Activated naive CD4-positive, alpha-beta T cell treated with anti-CD3 and anti-CD28 coated beads for 36 hours (primary cell): Measurements from ENCODE around the gene AMPD3. TPM values are rescaled to one million over a fixed set of nuclear protein-coding genes. Genes with fewer than 3 reads are reported as not detected.
A peak's percentile ranks its signal among the peaks of the same experiment; 100 is the strongest.

ENCODE experiments used
- CTCF ChIA-PET: fragments of 350-600 bp; sonication (Branson Sonifier 250); formaldehyde crosslinking; loops from one replicate; lab custom pipeline; 2021; ENCODE audit warnings: antibody characterized with exemption; lab: Charles Lee
- DNase-seq: peaks from one replicate; pipeline ENCODE4 v3.0.0-alpha.2; 2020
- H3K27ac Mint-ChIP-seq: one replicate; pipeline ENCODE4 v1.8.0; 2021; ENCODE audit warnings: mild to moderate bottlenecking, mixed read lengths
- H3K27me3 Mint-ChIP-seq: one replicate; pipeline ENCODE4 v1.8.0; 2021; ENCODE audit warnings: low read depth, mixed read lengths
- H3K36me3 Mint-ChIP-seq: one replicate; pipeline ENCODE4 v1.8.0; 2021; ENCODE audit warnings: low read depth, mixed read lengths
- H3K4me1 Mint-ChIP-seq: one replicate; pipeline ENCODE4 v1.8.0; 2021; ENCODE audit warnings: low read depth, mixed read lengths
- H3K4me3 Mint-ChIP-seq: one replicate; pipeline ENCODE4 v1.8.0; 2021; ENCODE audit warnings: mild to moderate bottlenecking, moderate library complexity, mixed read lengths
- H3K9me3 Mint-ChIP-seq: one replicate; pipeline ENCODE4 v1.8.0; 2021; ENCODE audit warnings: mixed read lengths
- intact Hi-C: fragments of 100-400 bp; cut with micrococcal nuclease; formaldehyde crosslinking; loops from one replicate; pipeline ENCODE4 v1.15.1; 2023
- total RNA-seq, 2 experiments: library from RNA; stranded (reverse); gene quantifications; one replicate each; pipeline ENCODE4 v1.2.3, GENCODE V29; 2021

The AMPD3 gene
- total RNA-seq, 2 experiments from 2014 or later = 11.5 to 13.0 TPM

DNA sequence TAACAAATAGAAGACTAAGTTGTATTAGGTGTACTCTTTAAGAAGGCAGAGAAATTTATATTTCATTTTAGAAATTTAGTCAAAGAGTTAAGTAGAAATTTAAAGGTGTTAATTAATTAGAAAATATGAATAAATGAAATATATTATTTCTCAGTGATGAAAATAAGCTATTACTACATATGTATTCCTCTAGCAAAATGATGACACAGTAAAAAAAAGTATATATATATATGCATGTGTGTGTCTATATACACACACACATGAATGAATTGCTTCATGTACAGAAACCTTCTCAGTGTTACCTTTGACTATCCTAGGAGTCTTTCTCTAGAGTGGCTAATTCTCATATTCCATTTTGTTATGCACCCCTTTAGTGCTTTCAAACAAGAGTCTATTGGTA, 78.3 kb downstream of the AMPD3 start:
- DNase-seq = no peak
- no peaks in the 10 kb centered on the region for H3K9me3 Mint-ChIP-seq
- peaks cover 4% of the 10 kb centered on the region for H3K4me1 Mint-ChIP-seq
- intact Hi-C loops = no loop called here
- CTCF ChIA-PET = no interaction called here
- H3K27me3 Mint-ChIP-seq = no peaks in the 10 kb centered on the region
- no peak overlapping the region for H3K27ac Mint-ChIP-seq
- H3K4me3 Mint-ChIP-seq = no peak overlapping the region
- H3K36me3 Mint-ChIP-seq = peaks cover 11% of the 10 kb centered on the region

DNA sequence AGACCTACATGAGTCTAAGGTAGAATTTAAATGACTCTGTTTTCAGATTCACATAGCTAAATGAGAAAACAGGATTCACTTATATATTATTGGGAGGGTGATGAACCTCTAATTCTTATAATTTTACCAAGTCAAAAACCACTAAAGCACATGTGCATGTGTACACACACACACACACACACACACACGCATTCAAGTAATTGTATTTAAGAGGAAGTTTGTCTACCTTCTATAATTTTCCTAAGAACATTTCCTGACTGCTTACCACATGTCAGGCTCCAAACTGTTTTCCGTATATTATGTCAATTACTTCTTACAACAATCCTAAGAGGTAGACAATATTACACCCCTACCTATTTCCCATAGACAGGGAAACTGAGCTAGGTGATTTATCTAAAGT, 79.3 kb downstream of the AMPD3 start:
- CTCF ChIA-PET = interaction anchor here (0.6 to 1.0 kb wide), 4 partner anchors 66 to 1536 kb away, joined by 3 read pairs; no protein-coding TSS in a partner anchor
- H3K27me3 Mint-ChIP-seq = no peaks in the 10 kb centered on the region
- intact Hi-C loops = no loop called here
- H3K9me3 Mint-ChIP-seq = no peaks in the 10 kb centered on the region
- no peak overlapping the region for H3K27ac Mint-ChIP-seq
- H3K4me1 Mint-ChIP-seq = peaks cover 8% of the 10 kb centered on the region
- no peak overlapping the region for H3K4me3 Mint-ChIP-seq
- no peak for DNase-seq
- peaks cover 6% of the 10 kb centered on the region for H3K36me3 Mint-ChIP-seq

DNA sequence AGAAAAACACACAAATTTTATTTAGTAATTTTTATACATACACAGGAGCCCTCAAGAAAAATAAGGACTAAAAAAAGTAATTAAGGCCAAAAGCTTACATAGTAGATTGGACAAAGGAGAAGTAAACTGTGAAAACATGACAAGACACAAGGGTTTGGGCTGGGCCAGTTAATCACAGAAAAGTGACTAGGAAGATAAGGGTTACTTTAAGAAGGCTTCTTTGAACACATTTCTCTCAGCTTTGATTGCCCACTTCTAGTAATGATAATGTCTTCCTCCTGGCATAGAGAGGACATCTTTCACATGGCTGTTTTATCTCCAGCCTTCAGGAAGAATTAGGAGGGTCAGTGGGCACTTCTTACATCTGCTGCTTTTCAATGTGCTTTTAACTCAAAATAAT, 82.5 kb downstream of the AMPD3 start:
- CTCF ChIA-PET = interaction anchor here (1.0 kb wide), 1 partner anchor 124 kb away, joined by 3 read pairs; no protein-coding TSS in a partner anchor
- peaks cover 23% of the 10 kb centered on the region for H3K4me1 Mint-ChIP-seq
- H3K27ac Mint-ChIP-seq = no peak overlapping the region
- no peak for DNase-seq
- no peak overlapping the region for H3K4me3 Mint-ChIP-seq
- H3K9me3 Mint-ChIP-seq = no peaks in the 10 kb centered on the region
- H3K36me3 Mint-ChIP-seq = peaks cover 5% of the 10 kb centered on the region
- intact Hi-C loops = loop anchor here (5.0 kb wide), 1 partner anchor 1075 kb away; the partner anchor contains the start of gene ZNF143
- H3K27me3 Mint-ChIP-seq = no peaks in the 10 kb centered on the region

DNA sequence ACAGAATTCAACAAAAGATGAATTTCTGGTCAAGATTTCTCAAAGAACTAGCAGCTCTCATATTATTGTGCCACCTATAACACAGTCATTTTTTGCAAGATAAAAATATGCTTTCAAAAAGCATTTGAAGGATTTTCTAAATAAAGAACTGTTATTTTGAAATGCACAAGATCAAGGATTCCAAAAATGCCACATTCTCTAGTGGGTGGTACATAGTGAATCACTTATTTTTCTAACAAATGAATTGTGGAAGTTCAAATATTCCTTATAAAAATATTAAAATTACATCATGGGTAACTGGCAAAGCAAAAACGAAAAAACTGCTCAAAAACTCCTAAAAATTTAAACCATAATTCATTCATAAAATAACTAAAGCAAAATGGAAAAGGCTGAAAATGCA, 83.9 kb downstream of the AMPD3 start:
- no peak overlapping the region for H3K27ac Mint-ChIP-seq
- no peaks in the 10 kb centered on the region for H3K27me3 Mint-ChIP-seq
- intact Hi-C loops = loop anchor here (5.0 kb wide), 1 partner anchor 1077 kb away; the partner anchor contains the start of gene ZNF143
- peaks cover 23% of the 10 kb centered on the region for H3K4me1 Mint-ChIP-seq
- CTCF ChIA-PET = no interaction called here
- H3K9me3 Mint-ChIP-seq = no peaks in the 10 kb centered on the region
- peaks cover under 1% of the 10 kb centered on the region for H3K36me3 Mint-ChIP-seq
- DNase-seq = no peak
- H3K4me3 Mint-ChIP-seq = no peak overlapping the region

DNA sequence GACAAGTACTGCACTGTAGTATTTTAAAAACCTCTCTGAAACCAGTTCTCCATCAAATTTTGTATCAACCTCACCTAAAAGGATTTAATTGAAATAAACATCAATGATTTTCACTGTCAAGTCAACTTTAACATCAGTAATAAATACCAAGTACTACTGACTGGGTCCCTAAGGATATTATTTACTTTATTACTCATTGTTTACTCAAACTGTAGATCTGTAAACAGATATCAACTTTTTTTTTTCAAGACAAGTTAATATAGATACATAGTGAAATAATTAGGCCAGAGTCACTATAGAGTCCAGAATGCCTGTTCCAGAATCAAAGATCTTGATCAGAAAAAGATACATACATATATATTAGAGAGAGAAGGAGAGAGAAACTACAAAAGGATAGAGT, 84.3 kb downstream of the AMPD3 start:
- CTCF ChIA-PET = interaction anchor here (2.1 to 2.5 kb wide), 2 partner anchors 115 to 133 kb away, joined by 5 to 13 read pairs; no protein-coding TSS in a partner anchor
- Mint-ChIP-seq H3K27me3 (no peaks in the 10 kb centered on the region), H3K27ac (no peak overlapping the region), H3K4me3 (peak overlapping the region; percentile 86), H3K9me3 (no peaks in the 10 kb centered on the region), H3K36me3 (no peaks in the 10 kb centered on the region), H3K4me1 (peaks cover 23% of the 10 kb centered on the region)
- DNase-seq = no peak
- intact Hi-C loops = loop anchor here (5.0 kb wide), 1 partner anchor 1077 kb away; the partner anchor contains the start of gene ZNF143

DNA sequence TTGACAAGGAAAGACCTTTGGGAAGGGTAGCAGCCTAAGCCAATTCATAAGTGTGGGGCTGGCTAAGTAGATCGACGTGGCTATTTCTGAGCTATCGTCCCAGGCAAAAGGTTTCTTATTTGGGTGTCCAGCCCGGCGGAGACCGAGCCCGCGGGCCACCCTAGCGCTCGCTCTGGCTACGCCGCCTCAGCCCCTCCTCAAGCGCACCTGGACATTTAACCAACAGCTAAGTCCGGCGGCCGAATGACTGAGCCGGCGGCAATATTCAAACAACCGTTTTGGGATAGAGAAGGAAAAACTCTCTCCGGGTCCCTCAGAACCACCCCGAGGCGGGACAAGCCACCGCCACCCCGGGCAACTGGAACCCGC, 85.5 kb downstream of the AMPD3 start:
- intact Hi-C loops = loop anchor here (1.0 to 5.0 kb wide), 5 partner anchors 114 to 1302 kb away; partner anchors contain the start of genes EIF4G2 and USP47
- no peak for DNase-seq

DNA sequence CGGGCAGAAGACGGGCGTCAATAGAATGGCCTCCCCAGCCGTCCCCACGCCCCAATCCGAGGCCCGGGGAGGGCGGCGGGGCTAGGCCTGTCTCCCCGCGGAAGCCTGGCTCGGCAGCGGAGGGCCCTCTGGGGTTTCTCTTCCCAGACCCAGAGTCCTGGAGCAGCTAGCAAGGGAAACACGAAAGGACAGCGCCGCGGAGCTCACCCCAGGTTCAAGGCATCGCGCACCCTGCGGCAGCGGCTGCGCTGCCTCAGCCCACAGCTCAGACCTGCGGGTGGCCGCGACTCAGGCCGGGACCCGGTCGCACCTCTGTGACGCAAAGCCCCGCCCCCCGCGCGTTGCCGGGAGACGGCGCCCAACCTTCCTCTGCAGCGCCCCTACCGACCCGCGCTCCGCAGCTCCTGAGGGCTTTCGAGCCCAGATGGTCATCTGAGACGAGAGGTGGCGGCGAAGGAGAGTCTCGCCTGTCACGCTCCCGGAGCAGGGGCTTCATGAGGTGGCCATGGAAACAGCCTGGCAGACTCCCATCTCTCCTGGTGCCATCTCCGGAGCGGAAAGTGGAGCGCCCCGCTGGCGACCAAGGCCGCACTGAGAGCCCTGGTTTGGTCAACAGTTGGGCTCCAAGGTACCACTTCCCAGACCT, 86.0 kb downstream of the AMPD3 start, which contains the start of gene RNF141:
Gene RNF141, minus strand, starts transcription at position 273 of the 646 bp plus-strand sequence. CDS start 7,029 bp downstream, outside the sequence.
- peak; percentile 96 for DNase-seq
- peak within 1 kb of the TSS; percentile 86 for H3K4me3 Mint-ChIP-seq
- intact Hi-C loops = loop anchor here (1.0 to 5.0 kb wide), 9 partner anchors 14 to 1301 kb away; partner anchors contain the start of genes CTR9, EIF4G2 and USP47
- CTCF ChIA-PET = interaction anchor here (0.7 to 3.2 kb wide), 39 partner anchors 9 to 197 kb away, joined by 3 to 17 read pairs (median 4); partner anchors contain the start of gene AMPD3
- peaks cover 21% of the 10 kb centered on the region for H3K4me1 Mint-ChIP-seq
- no peaks in the 10 kb centered on the region for H3K9me3 Mint-ChIP-seq
- no peak within 1 kb of the TSS for H3K27ac Mint-ChIP-seq
- no peaks in the 10 kb centered on the region for H3K36me3 Mint-ChIP-seq
- H3K27me3 Mint-ChIP-seq = no peaks in the 10 kb centered on the region

More for the DNA sequence above, 85.5 kb downstream of the AMPD3 start:
- CTCF ChIA-PET = interaction anchor here (0.6 to 3.2 kb wide), 34 partner anchors 9 to 198 kb away, joined by 3 to 17 read pairs (median 4); partner anchors contain the start of gene AMPD3
- Mint-ChIP-seq H3K4me3 (peak overlapping the region; percentile 86), H3K36me3 (no peaks in the 10 kb centered on the region), H3K27me3 (no peaks in the 10 kb centered on the region), H3K27ac (no peak overlapping the region), H3K4me1 (peaks cover 23% of the 10 kb centered on the region), H3K9me3 (no peaks in the 10 kb centered on the region)

DNA sequence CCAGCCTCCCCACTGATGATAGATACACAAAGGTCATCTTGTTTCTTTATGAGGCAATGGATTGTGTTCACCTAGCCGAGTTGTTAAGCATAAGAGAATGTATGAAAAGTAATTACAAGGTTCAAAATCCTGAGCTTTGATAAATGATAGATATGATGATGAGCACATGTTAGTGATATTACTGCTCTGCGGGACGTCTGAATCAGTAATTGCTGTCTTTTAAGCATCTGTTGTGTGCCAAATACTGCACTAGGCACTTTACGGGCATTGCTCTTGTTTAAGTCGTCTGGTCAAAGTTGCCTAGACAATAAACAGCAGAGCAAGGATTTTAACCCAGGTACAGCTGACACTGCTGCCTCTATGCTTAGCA, 86.5 kb downstream of the AMPD3 start:
- Mint-ChIP-seq H3K36me3 (no peaks in the 10 kb centered on the region), H3K9me3 (no peaks in the 10 kb centered on the region), H3K4me1 (peaks cover 18% of the 10 kb centered on the region), H3K27ac (no peak overlapping the region), H3K27me3 (no peaks in the 10 kb centered on the region), H3K4me3 (peak overlapping the region; percentile 86)
- no peak for DNase-seq
- intact Hi-C loops = loop anchor here (1.0 to 5.0 kb wide), 7 partner anchors 14 to 1301 kb away; partner anchors contain the start of genes CTR9, EIF4G2 and USP47
- CTCF ChIA-PET = interaction anchor here (0.8 to 3.2 kb wide), 28 partner anchors 9 to 194 kb away, joined by 3 to 17 read pairs (median 5); partner anchors contain the start of gene AMPD3

DNA sequence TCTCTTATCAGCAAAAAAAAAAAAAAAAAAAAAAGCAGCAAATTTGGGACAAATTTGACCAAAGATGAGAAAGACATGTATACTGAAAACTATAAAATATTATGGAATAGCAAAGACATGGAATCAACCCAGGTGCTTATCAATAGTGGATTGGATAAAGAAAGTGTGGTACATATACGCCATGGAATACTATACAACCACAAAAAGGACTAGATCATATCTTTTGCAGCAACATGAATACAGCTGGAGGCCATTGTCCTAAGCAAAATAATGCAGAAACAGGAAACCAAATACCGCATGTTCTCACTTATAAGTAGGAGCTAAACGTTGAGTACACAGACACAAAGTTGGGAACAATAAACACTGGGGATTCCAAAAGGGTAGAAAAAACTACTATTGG, 87.7 kb downstream of the AMPD3 start:
- no peak overlapping the region for H3K27ac Mint-ChIP-seq
- CTCF ChIA-PET = interaction anchor here (1.1 to 3.2 kb wide), 3 partner anchors 15 to 104 kb away, joined by 3 to 17 read pairs (median 15); partner anchors contain the start of gene AMPD3
- intact Hi-C loops = loop anchor here (5.0 kb wide), 3 partner anchors 195 to 1300 kb away; partner anchors contain the start of genes EIF4G2 and USP47
- H3K9me3 Mint-ChIP-seq = no peaks in the 10 kb centered on the region
- peaks cover 18% of the 10 kb centered on the region for H3K4me1 Mint-ChIP-seq
- H3K36me3 Mint-ChIP-seq = no peaks in the 10 kb centered on the region
- no peaks in the 10 kb centered on the region for H3K27me3 Mint-ChIP-seq
- H3K4me3 Mint-ChIP-seq = no peak overlapping the region
- DNase-seq = no peak

DNA sequence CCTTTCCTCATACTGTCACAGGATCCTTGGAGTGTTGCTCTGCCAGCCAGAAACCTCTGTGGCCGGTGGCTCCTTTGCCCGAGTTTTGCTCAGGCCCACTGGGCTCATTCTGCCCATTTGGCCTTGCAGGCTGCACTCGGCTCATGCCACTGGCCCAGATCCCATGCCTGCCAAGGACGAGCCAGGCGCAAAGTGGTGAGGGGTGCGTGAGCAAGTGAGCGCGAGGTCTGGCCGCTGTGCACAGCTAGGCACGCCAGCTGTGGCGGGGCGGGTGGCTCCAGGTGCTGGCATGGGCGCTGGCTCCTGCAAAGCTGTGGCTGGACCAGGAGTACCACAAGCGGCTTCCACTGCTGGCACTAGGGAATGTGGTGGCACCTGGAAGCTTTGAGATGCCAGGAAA, 88.7 kb downstream of the AMPD3 start:
- CTCF ChIA-PET = interaction anchor here (0.6 to 0.9 kb wide), 2 partner anchors 17 to 78 kb away, joined by 3 read pairs; no protein-coding TSS in a partner anchor
- Mint-ChIP-seq H3K9me3 (no peaks in the 10 kb centered on the region), H3K4me3 (no peak overlapping the region), H3K4me1 (peaks cover 17% of the 10 kb centered on the region), H3K27me3 (no peaks in the 10 kb centered on the region), H3K27ac (no peak overlapping the region), H3K36me3 (no peaks in the 10 kb centered on the region)
- intact Hi-C loops = loop anchor here (5.0 kb wide), 3 partner anchors 194 to 1299 kb away; partner anchors contain the start of genes EIF4G2 and USP47
- no peak for DNase-seq

DNA sequence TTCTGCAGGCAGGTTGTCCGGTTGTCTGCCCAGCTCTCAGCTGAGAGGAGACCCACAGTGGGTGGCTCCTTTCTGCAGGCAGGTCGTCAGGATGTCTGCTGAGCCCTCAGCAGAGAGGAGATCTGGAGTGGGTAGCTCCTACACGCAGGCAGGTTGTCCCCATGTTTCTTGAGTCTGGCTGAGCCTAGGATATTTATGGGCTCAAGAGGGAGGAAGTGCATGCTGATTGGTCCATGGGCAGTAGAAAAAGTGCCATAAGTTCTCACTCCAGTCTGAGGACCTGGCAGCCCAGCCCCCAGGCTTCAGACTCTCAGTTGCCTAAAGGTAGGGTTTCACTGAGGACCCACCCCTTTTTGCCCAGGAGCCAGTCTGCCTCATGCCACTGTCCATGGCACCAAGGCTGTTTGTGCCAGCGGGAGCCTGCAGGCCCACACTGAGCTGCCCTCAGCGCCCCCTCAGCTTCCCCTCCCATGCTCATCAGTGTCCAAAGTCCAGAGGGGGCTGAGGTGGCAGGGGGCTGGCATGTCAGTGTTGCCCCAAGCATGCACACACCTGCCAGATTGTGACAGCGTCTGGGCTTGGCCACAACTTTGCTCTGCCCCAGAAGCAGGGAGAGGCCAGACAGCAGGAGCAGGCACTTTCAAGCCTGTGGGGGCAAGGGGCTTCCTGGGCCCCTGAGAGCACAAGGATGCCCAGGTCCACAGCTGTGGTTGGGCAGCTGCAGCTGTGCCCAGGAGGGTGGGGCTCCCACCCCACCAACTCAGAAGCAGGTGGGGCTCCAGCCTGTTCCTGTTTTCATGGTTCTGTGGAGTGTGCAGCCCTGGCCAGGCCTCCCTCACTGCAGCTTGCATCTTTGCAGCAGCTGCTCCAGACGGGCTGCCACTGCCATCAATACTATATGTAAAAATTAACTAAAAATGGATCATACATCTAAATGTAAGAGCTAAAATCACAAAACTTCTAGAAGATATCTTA, 89.7 kb downstream of the AMPD3 start:
- H3K4me1 Mint-ChIP-seq = peaks cover 10% of the 10 kb centered on the region
- no peak overlapping the region for H3K4me3 Mint-ChIP-seq
- no peak overlapping the region for H3K27ac Mint-ChIP-seq
- DNase-seq = no peak
- CTCF ChIA-PET = interaction anchor here (0.6 to 0.9 kb wide), 2 partner anchors 16 to 79 kb away, joined by 3 read pairs; no protein-coding TSS in a partner anchor
- H3K36me3 Mint-ChIP-seq = no peaks in the 10 kb centered on the region
- intact Hi-C loops = loop anchor here (5.0 kb wide), 3 partner anchors 193 to 1298 kb away; partner anchors contain the start of genes EIF4G2 and USP47
- H3K27me3 Mint-ChIP-seq = no peaks in the 10 kb centered on the region
- no peaks in the 10 kb centered on the region for H3K9me3 Mint-ChIP-seq
